Islet of Langerhans (tissue), 1 donor: ENCODE data around the gene MYO18B.

ENCODE experiments used
- FAIRE-seq: peaks from one replicate; lab custom pipeline; 2011; peaks lifted over from hg19 to GRCh38; lab: Jason Lieb, UNC

Gene MYO18B

DNA sequence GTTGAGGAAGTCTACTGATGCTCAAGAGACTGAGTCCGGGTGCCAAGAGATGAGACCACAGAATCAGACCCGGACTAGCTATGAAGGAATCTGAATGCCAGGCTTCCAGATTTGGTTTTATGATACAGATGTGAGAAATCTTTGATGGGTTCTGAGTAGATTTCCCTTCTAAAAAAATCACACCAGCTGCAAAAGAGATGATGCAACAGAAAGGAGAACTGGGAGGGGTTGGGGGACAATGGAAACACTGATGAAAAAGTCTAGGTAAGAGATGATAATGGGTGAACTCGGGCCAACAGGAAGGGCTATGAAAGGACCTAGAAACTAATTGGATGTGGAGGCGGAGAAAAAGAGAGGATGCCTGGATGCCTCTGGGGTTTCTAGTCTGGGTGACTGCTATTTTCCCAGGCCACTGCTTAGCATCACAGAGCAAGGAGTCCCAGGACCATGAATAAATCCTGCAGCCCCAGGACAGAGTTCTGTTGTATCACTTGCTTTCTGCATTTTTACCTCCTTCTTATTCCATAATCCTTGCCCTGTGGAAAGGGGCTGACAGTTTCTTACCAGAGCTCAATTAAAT lies 311.8 kb downstream of the MYO18B start:
- no peak for FAIRE-seq

DNA sequence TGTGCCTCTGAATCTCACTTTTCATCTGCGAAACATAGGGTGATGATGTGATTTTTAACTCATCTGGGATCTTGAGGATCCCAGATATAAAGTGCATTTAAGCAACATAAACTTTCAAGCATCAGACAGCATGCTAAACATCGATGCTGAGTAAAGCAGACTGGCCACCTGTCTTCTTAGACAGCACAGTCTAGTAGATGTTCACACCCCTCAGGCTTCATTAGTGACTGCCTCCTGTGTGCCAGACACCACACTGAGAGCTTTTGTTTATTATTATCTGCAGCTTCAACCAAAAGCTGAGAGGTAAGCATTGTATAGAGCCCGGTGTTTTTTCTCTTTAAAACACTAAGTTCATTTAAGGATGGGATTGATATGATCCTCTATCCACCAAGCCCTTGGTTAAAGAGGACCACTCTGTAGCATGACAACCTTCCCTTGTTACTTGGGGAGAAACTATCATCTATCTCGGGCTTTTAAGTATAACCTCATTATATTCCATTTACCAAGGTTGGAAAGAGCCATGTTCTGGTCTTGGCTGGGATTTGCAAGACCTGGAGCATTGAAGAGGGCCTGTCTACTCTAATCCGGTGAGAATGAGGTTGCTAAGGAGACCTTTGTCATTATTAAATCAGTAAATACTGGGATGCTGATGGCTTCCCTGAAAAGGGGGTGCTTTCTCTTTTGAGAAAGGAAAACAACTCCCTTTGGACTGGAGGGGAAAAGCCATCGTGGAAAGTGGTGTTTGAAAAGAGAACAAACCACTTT lies 313.0 kb downstream of the MYO18B start:
- no peak for FAIRE-seq

- peak; percentile 51 for FAIRE-seq
Measured at GRCh38 chr22:26055693-26056092, 313.7 kb downstream of the MYO18B start.

DNA sequence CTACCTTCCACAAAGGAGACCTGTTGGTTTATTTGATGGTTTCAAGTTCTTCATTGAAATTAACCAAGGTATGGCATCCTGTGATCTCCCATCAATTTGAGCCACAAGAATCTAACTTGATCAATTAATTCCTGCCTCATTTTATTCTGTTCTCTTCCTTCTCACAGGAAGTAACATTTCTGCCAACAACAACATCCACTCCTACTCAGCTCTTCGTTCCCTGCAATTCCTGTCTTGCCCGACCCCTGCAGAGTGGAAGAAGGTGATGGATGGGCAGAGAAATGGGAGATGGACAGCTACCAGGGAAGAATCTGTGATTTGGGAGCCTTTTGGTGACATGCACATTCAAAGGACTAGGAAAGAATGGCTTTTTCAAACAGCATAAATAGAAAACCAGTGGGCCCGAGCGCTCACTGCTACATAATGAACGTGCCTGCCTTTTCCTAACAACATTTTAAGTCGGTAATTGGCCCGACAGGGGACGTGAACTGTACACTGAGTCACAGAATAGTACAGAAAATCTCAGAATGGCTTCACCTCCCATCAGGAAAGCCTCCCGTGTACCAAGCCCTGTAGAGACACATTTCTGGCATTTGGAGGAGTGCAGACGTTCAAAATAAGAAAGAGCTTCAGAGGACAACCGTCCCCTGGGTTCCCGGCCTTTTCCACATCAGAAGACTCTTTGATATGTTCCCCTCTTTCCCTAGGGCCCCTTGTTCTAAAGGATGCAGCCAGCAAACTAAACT lies 314.6 kb downstream of the MYO18B start:
- no peak for FAIRE-seq

DNA sequence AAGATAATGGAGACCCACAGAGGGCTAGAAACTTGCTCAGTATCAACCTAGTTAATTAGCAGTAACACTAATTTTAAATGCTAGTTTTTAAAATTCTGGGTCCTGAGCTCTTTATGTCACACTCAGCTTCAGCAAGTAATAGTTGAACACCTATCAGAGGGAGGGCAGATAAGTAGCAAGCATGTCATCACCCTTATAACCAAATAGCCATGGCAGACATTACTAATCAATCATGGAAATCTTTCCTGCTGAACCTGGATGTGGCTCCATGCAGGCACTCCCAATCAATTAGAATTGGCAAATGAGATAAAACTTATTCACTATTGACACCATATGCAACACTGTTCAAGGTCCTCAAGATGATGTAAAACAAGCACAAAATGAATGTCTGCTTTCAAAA lies 315.7 kb downstream of the MYO18B start:
- no peak for FAIRE-seq

DNA sequence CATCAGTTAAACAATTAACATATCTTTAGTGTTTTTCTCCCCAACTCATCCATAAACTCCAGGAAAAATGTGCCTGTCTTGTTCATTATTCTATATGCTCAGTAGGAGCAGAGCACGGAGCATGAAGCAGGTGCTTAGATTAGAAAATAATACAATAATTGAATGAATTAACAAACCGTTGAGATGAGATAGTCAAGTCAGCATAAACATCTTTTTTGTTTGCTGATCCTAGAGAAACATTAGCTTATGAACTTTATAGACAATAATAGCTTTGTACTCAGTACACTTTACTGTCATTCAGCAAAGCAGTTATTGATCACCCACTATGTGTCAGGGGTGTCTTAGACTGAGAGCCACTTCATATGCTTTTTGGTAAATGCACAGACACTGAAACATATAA lies 322.1 kb downstream of the MYO18B start:
- FAIRE-seq: no peak

DNA sequence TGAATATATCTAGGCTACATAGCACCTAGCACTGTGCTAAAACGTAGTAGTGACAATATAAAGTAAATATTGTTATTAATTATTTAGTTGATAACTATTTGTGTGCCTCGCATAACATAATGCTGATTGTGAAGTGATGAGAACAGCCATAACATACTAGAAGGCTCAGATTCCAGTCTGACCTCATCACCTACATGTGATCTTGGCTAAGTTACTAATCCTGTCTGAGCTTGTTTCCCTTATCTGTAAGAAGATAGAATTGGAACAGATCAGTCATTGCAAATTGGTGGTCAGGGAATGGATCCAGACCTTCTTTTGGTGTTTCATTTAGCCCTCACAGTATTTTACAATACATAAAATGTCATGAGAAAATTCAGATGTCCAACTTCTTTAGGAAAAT lies 323.9 kb downstream of the MYO18B start:
- peak; percentile 79 for FAIRE-seq

- FAIRE-seq: peak; percentile 36
Measured at GRCh38 chr22:26066534-26066933, 324.5 kb downstream of the MYO18B start.

DNA sequence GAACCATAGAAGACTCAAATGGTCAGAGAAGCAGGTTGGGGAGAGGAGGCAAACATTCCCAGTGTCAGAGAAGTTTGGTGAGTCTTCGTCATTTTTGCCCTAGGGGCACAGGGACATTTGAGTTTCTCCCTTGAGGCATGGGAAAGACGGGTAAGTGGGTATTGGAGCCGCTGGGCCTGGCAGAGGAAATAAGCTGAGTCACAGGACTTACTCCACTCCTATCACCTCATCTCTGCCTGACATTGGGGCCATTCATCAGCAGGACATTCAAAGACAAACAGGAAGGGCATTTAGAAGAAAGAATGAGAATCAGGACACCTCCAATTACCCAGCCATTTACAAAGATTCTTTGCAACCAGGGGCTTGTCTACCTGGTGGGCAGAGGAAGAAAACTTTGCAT lies 326.6 kb downstream of the MYO18B start:
- no peak for FAIRE-seq

DNA sequence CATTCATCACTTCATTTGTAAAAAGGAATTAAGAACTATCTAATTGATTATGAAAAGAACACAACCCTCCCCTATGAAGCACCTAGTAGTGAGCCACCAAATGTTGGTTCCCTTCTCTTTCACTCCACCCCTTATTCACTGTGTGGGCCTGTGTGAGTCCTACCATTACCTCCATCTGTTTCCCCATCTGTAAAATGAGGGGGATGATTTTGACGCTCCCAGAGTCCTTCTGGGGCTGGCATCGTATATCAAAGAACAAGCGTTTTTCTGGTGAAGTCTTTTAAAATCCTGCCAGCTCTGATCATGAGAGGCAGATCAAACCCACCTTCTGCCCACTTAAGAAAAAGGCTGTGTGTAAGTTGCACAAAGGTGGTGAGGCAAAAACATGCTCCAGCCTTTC lies 330.6 kb downstream of the MYO18B start:
- FAIRE-seq: no peak

- no peak for FAIRE-seq
Measured at GRCh38 chr22:26075251-26075650, 333.3 kb downstream of the MYO18B start.

DNA sequence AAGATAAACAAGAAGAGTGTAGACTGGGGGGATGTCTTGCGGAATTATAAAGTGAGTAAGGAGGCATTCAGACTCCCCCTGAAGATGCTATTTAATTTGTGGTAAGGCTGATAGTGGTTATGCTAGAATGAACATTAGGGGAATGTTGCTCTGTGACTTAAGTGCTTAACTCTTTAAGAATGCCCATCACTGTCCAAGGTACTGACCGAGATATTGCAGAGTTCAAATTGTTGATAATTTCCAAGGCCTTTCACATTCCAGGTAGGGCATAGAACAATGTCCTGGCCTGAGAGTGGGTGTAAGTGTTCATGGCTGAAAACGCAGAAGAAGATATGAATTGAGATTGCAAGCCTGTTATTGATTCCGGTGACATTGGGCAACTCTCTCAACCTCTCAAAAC lies 337.0 kb downstream of the MYO18B start:
- FAIRE-seq: no peak
